ENCODE results near the gene RAD51C. TPM values are rescaled to one million over a fixed set of nuclear protein-coding genes. Genes with fewer than 3 reads are reported as not detected.
"Not testable (repeated sequence)": the region's sequence is repeated elsewhere in the genome, so short reads cannot be mapped to it uniquely, and the experiment has no call there.

Gene RAD51C
- total RNA-seq, 1 donor from 2014 or later, result 27.8 TPM

- intact Hi-C loops (cut with DNase I), result no loop called here
- ATAC-seq (peak; percentile 72), DNase-seq (ENCODE audit: low spot score) (no peak)
Measured at GRCh38 chr17:58679263-58680037, 13.0 kb upstream of the RAD51C start.

- no peak for DNase-seq (ENCODE audit: low spot score)
- intact Hi-C loops (cut with DNase I), result no loop called here
- peak; percentile 71 for ATAC-seq
Measured at GRCh38 chr17:58680038-58680369, 12.4 kb upstream of the RAD51C start.

- ATAC-seq, result no peak
- no peak for DNase-seq (ENCODE audit: low spot score)
- intact Hi-C loops (cut with DNase I), result no loop called here
Measured at GRCh38 chr17:58684003-58684402, 8.4 kb upstream of the RAD51C start.

GRCh38 chr17:58684462-58684861, 7.9 kb upstream of the RAD51C start:
- DNase-seq (ENCODE audit: low spot score); intact Hi-C loops (cut with DNase I); ATAC-seq: not testable (repeated sequence)

- no peak for DNase-seq (ENCODE audit: low spot score)
- intact Hi-C loops (cut with DNase I), result no loop called here
- ATAC-seq, result no peak
Measured at GRCh38 chr17:58686980-58687379, 5.4 kb upstream of the RAD51C start.

GRCh38 chr17:58688521-58688920, 3.9 kb upstream of the RAD51C start:
- DNase-seq (ENCODE audit: low spot score), result no peak
- intact Hi-C loops (cut with DNase I), result no loop called here

GRCh38 chr17:58690033-58690432, 2.4 kb upstream of the RAD51C start:
- intact Hi-C loops (cut with DNase I); DNase-seq (ENCODE audit: low spot score); ATAC-seq: not testable (repeated sequence)

More at GRCh38 chr17:58688521-58688920, 3.9 kb upstream of the RAD51C start:
- ATAC-seq, result no peak

GRCh38 chr17:58691701-58692238, 632 bp upstream of the RAD51C start, which contains the start of gene TEX14:
TEX14 (minus strand) TSS chr17:58692045; CDS start chr17:58652001, 40,044 bp downstream.
- intact Hi-C loops (cut with DNase I), result no loop called here
- DNase-seq (ENCODE audit: low spot score) (peak; percentile 60), ATAC-seq (peak; percentile 35)

- DNase-seq (ENCODE audit: low spot score), result no peak
- intact Hi-C loops (cut with DNase I), result no loop called here
- ATAC-seq, result no peak
Measured at GRCh38 chr17:58693208-58693607, 806 bp downstream of the RAD51C start.

GRCh38 chr17:58693751-58694150, 1.3 kb downstream of the RAD51C start:
- intact Hi-C loops (cut with DNase I), result no loop called here
- ATAC-seq (no peak), DNase-seq (ENCODE audit: low spot score) (no peak)

- ATAC-seq, result no peak
- intact Hi-C loops (cut with DNase I), result no loop called here
- no peak for DNase-seq (ENCODE audit: low spot score)
Measured at GRCh38 chr17:58694302-58694701, 1.9 kb downstream of the RAD51C start.

- intact Hi-C loops (cut with DNase I), result no loop called here
- no peak for ATAC-seq
Measured at GRCh38 chr17:58694826-58695225, 2.4 kb downstream of the RAD51C start.

GRCh38 chr17:58699771-58700170, 7.4 kb downstream of the RAD51C start:
- no peak for ATAC-seq
- intact Hi-C loops (cut with DNase I), result no loop called here
- no peak for DNase-seq (ENCODE audit: low spot score)

More at GRCh38 chr17:58694826-58695225, 2.4 kb downstream of the RAD51C start:
- no peak for DNase-seq (ENCODE audit: low spot score)

GRCh38 chr17:58702045-58702476, 9.7 kb downstream of the RAD51C start:
- intact Hi-C loops (cut with DNase I), result no loop called here
- ATAC-seq (no peak), DNase-seq (ENCODE audit: low spot score) (no peak)

- no peak for DNase-seq (ENCODE audit: low spot score)
- ATAC-seq, result no peak
- intact Hi-C loops (cut with DNase I), result no loop called here
Measured at GRCh38 chr17:58702708-58703107, 10.3 kb downstream of the RAD51C start.

GRCh38 chr17:58703137-58703915, 10.9 kb downstream of the RAD51C start:
- DNase-seq (ENCODE audit: low spot score), result no peak
- no peak for ATAC-seq
- intact Hi-C loops (cut with DNase I), result no loop called here

GRCh38 chr17:58703916-58704286, 11.5 kb downstream of the RAD51C start:
- DNase-seq (ENCODE audit: low spot score) (no peak), ATAC-seq (no peak)
- intact Hi-C loops (cut with DNase I), result no loop called here

GRCh38 chr17:58706351-58707140, 14.1 kb downstream of the RAD51C start:
- intact Hi-C loops (cut with DNase I), result no loop called here
- ATAC-seq (no peak), DNase-seq (ENCODE audit: low spot score) (no peak)

- ATAC-seq (no peak), DNase-seq (ENCODE audit: low spot score) (no peak)
- intact Hi-C loops (cut with DNase I), result no loop called here
Measured at GRCh38 chr17:58710948-58711552, 18.6 kb downstream of the RAD51C start.
